Measurements from ENCODE around the gene GALNT2. TPM values are rescaled to one million over a fixed set of nuclear protein-coding genes. Genes with fewer than 3 reads are reported as not detected.
A peak's percentile ranks its signal among the peaks of the same experiment; 100 is the strongest.

Gene GALNT2
- total and polyA plus RNA-seq, 9 of the 15 experiments (the other 6 are each of a cell fraction or from before 2014, with no cell fraction given), result 1.6 to 106 (median 51.9) TPM

GRCh38 chr1:230310381-230311163 is 243.5 kb downstream of the GALNT2 start (continued):
- TF ChIP-seq ZNF655 (CRISPR knock-in tag; IDR thresholded peaks at IDR 0.05) (no peak), ZNF384 (IDR thresholded peaks at IDR 0.05; ENCODE audit: low read depth, low read length) (peak; percentile 22; the same call in 1 of the 2 replicates), SMC3 (conservative IDR thresholded peaks at IDR 0.05; ENCODE audit: insufficient read depth, low read depth, low read length) (peak; percentile 96), ZNF277 (CRISPR knock-in tag; IDR thresholded peaks at IDR 0.05; ENCODE audit: borderline replicate concordance) (no peak), ARID2 (IDR thresholded peaks at IDR 0.05) (peak; percentile 93), PKNOX1 (IDR thresholded peaks at IDR 0.05) (no peak), CC2D1A (IDR thresholded peaks at IDR 0.05) (peak; percentile 85), YY1 (IDR thresholded peaks at IDR 0.05; ENCODE audit: borderline replicate concordance in 1 of 3, control insufficient read depth in 1 of 3, extremely low read depth in 1 of 3, insufficient read depth in 3 of 3, insufficient read length in 1 of 3, insufficient replicate concordance in 2 of 3, low read depth in 1 of 3, low read length in 2 of 3) (peak in 1 of 3 experiments; percentile 14), ZNF224 (CRISPR knock-in tag; IDR thresholded peaks at IDR 0.05) (no peak), RBM22 (IDR thresholded peaks at IDR 0.05; ENCODE audit: low read depth, low read length, poor library complexity, severe bottlenecking) (no peak), SMAD4 (CRISPR knock-in tag; conservative IDR thresholded peaks at IDR 0.05) (0 out of 2 replicates have a peak, but pooled peaks have one; percentile 21), ZNF316 (IDR thresholded peaks at IDR 0.05) (peak; percentile 50; the same call in 1 of the 2 replicates), VEZF1 (CRISPR knock-in tag; IDR thresholded peaks at IDR 0.05) (peak; percentile 65), HMGN3 (IDR thresholded peaks at IDR 0.05; ENCODE audit: borderline replicate concordance, extremely low read depth, insufficient read length, low read depth, low read length) (no peak), RB1 (IDR thresholded peaks at IDR 0.05; ENCODE audit: low read depth) (no peak; the same call in 1 of the 2 replicates), ZNF280B (CRISPR knock-in tag; IDR thresholded peaks at IDR 0.05) (no peak), XRCC5 (IDR thresholded peaks at IDR 0.05; ENCODE audit: low read depth, low read length) (0 out of 2 replicates have a peak, but pooled peaks have one; percentile 70), OTX1 (CRISPR knock-in tag; IDR thresholded peaks at IDR 0.05) (0 out of 2 replicates have a peak, but pooled peaks have one; percentile 67), ZNF24 (IDR thresholded peaks at IDR 0.05) (peak; percentile 89)

Measured in K562 (cell line).